Natural killer cell (primary cell): ENCODE data around the gene UGT1A9. TPM values are rescaled to one million over a fixed set of nuclear protein-coding genes. Genes with fewer than 3 reads are reported as not detected.
A peak's percentile ranks its signal among the peaks of the same experiment; 100 is the strongest.

Experiments used
- ATAC-seq, 3 donors: fragments of 150-1000 bp in 2 of 3; fragments of 200-7000 bp in 1 of 3; cut with Tn5 transposase; 1 replicate in 1 of 3; 2 replicates in 2 of 3; pipeline ENCODE4 v1.10.0; 2021; ENCODE audit warnings: mild to moderate bottlenecking in 2 of 3, moderate library complexity in 2 of 3
- DNase-seq, 2 donors: peaks; one replicate each; pipeline versions ENCODE4 v3.0.0 to v3.0.0-alpha.2; 2013 to 2021; ENCODE audit warnings: mixed read lengths in 1 of 2
- H3K27ac ChIP-seq: one replicate; pipeline ENCODE4 v1.5.1; 2013; ENCODE audit warnings: mild to moderate bottlenecking, low read length
- H3K27me3 ChIP-seq: one replicate; pipeline ENCODE4 v1.6.1; 2013; ENCODE audit warnings: low read length; ENCODE audit not compliant: control insufficient read depth, insufficient read depth
- H3K36me3 ChIP-seq: one replicate; pipeline ENCODE4 v1.6.1; 2013; ENCODE audit warnings: low read length; ENCODE audit not compliant: control insufficient read depth, insufficient read depth
- H3K4me1 ChIP-seq: one replicate; pipeline ENCODE4 v1.6.1; 2013; ENCODE audit warnings: low read length; ENCODE audit not compliant: control insufficient read depth, insufficient read depth
- H3K4me3 ChIP-seq: one replicate; pipeline ENCODE4 v1.5.1; 2013; ENCODE audit warnings: low read length
- H3K9me3 ChIP-seq: one replicate; pipeline ENCODE4 v1.6.1; 2013; ENCODE audit warnings: low read length; ENCODE audit not compliant: control insufficient read depth, insufficient read depth
- H3K27ac Mint-ChIP-seq, 2 donors: one replicate each; pipeline ENCODE4 v1.8.0; 2022; ENCODE audit warnings: mild to moderate bottlenecking in 2 of 2, mixed read lengths in 2 of 2, moderate library complexity in 1 of 2
- H3K27me3 Mint-ChIP-seq, 2 donors: one replicate each; pipeline ENCODE4 v1.8.0; 2022; ENCODE audit warnings: low read depth in 2 of 2, mixed read lengths in 2 of 2
- H3K36me3 Mint-ChIP-seq: one replicate; pipeline ENCODE4 v1.8.0; 2022; ENCODE audit warnings: mixed read lengths
- H3K4me1 Mint-ChIP-seq, 2 donors: one replicate each; pipeline ENCODE4 v1.8.0; 2022; ENCODE audit warnings: mixed read lengths in 2 of 2
- H3K4me3 Mint-ChIP-seq: one replicate; pipeline ENCODE4 v1.8.0; 2022; ENCODE audit warnings: mild to moderate bottlenecking, moderate library complexity, mixed read lengths
- H3K9me3 Mint-ChIP-seq, 2 donors: one replicate each; pipeline ENCODE4 v1.8.0; 2022; ENCODE audit warnings: mixed read lengths in 2 of 2
- whole genome bisulfite sequencing: methylation state at CpG from one replicate; pipeline ENCODE4 v1.1.7; 2013; ENCODE audit warnings: missing lambda C conversion rate; ENCODE audit not compliant: insufficient coverage; 5-methylcytosine and 5-hydroxymethylcytosine counted together
- intact Hi-C: fragments of 100-400 bp; cut with micrococcal nuclease; formaldehyde crosslinking; loops from one replicate; pipeline ENCODE4 v1.14.2; 2022
- total RNA-seq, 4 donors: library from RNA; stranded (reverse); fragments of 120-200 nt in 1 of 4; gene quantifications; one replicate each; pipeline versions ENCODE4 v1.2.3 to v1.2.4, GENCODE V29; 2013 to 2022
- TF ChIP-seq, protein P1 (sequence below): fragments of 200-600 bp; IDR thresholded peaks from one replicate; pipeline ENCODE4 v1.8.0; 2022; ENCODE audit warnings: antibody characterized with exemption

Gene UGT1A9
- total RNA-seq, 3 donors from 2014 or later (not counting 1 experiment from before 2014, with no cell fraction given): not detected

DNA sequence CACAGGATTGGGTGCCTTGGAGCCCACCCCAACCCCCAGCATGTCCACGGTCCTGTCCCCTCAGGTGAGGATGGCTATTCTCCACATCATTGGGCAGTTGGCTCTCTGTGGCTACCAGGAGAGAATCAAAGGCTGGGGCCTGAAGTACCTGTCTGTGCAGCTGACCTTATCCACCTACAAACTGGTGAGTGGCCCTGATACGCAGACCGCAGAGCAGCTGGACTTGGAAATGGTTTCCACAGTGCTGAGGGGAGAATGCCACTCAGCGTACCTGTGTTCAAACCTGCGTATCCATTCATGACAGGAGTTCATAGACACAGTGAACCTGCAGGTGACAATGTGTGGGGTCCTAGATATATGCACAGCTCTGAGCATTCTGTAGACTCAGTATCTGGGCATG is 128.0 kb downstream of the UGT1A9 start:
- H3K4me1 Mint-ChIP-seq: no peaks in the 10 kb centered on the region
- H3K4me1 ChIP-seq: no peaks in the 10 kb centered on the region

DNA sequence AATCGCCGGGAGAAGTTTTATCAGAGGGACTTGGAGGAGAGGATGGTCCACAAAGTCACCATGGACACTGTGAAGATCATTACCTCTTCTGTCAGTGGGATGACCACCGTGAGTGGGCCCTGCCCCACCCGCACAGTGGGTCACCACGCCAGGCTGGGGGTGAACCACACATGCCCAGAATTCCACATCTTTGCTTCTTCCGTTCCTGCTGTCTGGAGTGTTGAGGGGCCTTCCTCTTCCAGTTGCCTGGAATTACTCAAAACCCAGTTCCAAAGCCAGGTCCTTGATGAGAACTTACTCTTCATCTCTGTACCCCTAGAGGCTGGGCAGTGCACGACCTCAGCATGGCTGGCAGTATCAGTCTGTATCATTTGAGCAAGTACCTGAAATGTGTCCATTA is 128.5 kb downstream of the UGT1A9 start:
- no peak overlapping the region for H3K4me3 ChIP-seq
- Mint-ChIP-seq H3K4me1 (no peaks in the 10 kb centered on the region), H3K36me3 (no peaks in the 10 kb centered on the region), H3K9me3 (no peaks in the 10 kb centered on the region), H3K4me3 (no peak overlapping the region), H3K27ac (no peak overlapping the region), H3K27me3 (peaks cover 15 to 21% of the 10 kb centered on the region in 2 donors)
- no peaks in the 10 kb centered on the region for H3K9me3 ChIP-seq
- H3K4me1 ChIP-seq: no peaks in the 10 kb centered on the region
- intact Hi-C loops: no loop called here
- ATAC-seq: no peak
- H3K36me3 ChIP-seq: no peaks in the 10 kb centered on the region
- no peaks in the 10 kb centered on the region for H3K27me3 ChIP-seq
- H3K27ac ChIP-seq: no peak overlapping the region
- WGBS: 90% methylated on average over 7 of the region's 7 CpGs
- no peak for DNase-seq
- TF ChIP-seq, protein P1, sequence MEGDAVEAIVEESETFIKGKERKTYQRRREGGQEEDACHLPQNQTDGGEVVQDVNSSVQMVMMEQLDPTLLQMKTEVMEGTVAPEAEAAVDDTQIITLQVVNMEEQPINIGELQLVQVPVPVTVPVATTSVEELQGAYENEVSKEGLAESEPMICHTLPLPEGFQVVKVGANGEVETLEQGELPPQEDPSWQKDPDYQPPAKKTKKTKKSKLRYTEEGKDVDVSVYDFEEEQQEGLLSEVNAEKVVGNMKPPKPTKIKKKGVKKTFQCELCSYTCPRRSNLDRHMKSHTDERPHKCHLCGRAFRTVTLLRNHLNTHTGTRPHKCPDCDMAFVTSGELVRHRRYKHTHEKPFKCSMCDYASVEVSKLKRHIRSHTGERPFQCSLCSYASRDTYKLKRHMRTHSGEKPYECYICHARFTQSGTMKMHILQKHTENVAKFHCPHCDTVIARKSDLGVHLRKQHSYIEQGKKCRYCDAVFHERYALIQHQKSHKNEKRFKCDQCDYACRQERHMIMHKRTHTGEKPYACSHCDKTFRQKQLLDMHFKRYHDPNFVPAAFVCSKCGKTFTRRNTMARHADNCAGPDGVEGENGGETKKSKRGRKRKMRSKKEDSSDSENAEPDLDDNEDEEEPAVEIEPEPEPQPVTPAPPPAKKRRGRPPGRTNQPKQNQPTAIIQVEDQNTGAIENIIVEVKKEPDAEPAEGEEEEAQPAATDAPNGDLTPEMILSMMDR: no peak

More for the DNA sequence above, 128.0 kb downstream of the UGT1A9 start:
- H3K27me3 ChIP-seq: no peaks in the 10 kb centered on the region
- intact Hi-C loops: no loop called here
- H3K27me3 Mint-ChIP-seq: peaks cover 11 to 16% of the 10 kb centered on the region in 2 donors
- H3K36me3 Mint-ChIP-seq: no peaks in the 10 kb centered on the region
- TF ChIP-seq, protein P1: no peak
- H3K27ac Mint-ChIP-seq: no peak overlapping the region
- H3K27ac ChIP-seq: no peak overlapping the region
- no peaks in the 10 kb centered on the region for H3K9me3 Mint-ChIP-seq
- ATAC-seq: no peak
- H3K9me3 ChIP-seq: no peaks in the 10 kb centered on the region
- no peak overlapping the region for H3K4me3 Mint-ChIP-seq
- no peak for DNase-seq
- WGBS: 57% methylated on average over 5 of the region's 5 CpGs
- no peaks in the 10 kb centered on the region for H3K36me3 ChIP-seq
- H3K4me3 ChIP-seq: no peak overlapping the region

DNA sequence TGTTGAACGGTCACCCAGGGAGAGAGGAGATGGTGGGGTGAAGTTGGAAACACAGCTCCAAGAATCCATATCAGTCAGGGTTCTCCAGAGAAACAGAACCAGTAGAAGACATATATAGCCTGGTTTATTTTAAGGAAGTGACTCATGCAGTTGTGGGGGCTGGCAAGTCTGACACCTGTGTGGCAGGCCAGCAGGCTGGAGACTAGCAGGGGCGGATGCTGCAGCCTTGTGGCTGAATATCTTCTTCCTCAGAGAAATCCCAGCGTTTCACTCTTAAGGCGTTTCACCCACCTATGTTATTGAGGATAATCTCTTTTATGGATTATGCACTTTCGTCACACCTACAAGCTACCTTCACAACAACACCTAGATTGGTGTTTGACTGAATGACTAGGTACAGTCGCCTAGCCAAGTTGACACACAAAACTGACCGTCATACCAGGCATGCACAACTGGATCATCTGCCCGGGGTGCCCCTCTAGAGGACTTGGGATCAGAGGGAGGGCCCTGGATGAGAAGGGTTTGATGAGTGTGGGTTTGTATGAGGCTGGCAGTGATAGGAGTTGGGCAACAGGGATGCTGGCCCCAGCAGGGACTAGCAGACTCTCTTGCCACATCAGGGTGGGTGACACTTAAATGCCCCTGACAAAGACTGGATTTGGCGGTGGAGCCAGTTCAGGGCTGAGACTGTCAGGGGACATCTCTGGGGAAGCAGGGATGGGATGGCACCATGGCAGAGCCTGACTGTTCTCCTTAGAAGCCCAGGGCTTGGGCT is 129.8 kb downstream of the UGT1A9 start:
- Mint-ChIP-seq H3K4me1 (no peaks in the 10 kb centered on the region), H3K9me3 (no peaks in the 10 kb centered on the region), H3K27me3 (peaks cover 16 to 33% of the 10 kb centered on the region in 2 donors), H3K4me3 (no peak overlapping the region), H3K27ac (no peak overlapping the region), H3K36me3 (no peaks in the 10 kb centered on the region)
- H3K36me3 ChIP-seq: no peaks in the 10 kb centered on the region
- 78% methylated on average over 6 of the region's 9 CpGs for WGBS
- H3K27me3 ChIP-seq: no peaks in the 10 kb centered on the region
- ATAC-seq (peak in 1 of 3 donors; percentile 49), DNase-seq (no peak)
- H3K9me3 ChIP-seq: no peaks in the 10 kb centered on the region
- TF ChIP-seq, protein P1: no peak
- intact Hi-C loops: no loop called here
- H3K27ac ChIP-seq: no peak overlapping the region
- H3K4me3 ChIP-seq: no peak overlapping the region
- no peaks in the 10 kb centered on the region for H3K4me1 ChIP-seq
